PFSK-1 (cell line): ENCODE data around the gene PDIA2.

ENCODE experiments used
- POLR2AphosphoS5 ChIP-seq: IDR thresholded peaks from 2 replicates; pipeline ENCODE4 v1.6.1; 2012; ENCODE audit warnings: low read depth, mild to moderate bottlenecking, control low read depth, low read length, moderate library complexity
- SIN3A ChIP-seq: IDR thresholded peaks from 2 replicates; pipeline ENCODE4 v1.6.1; 2012; ENCODE audit warnings: mild to moderate bottlenecking, low read length, moderate library complexity, borderline replicate concordance; ENCODE audit not compliant: insufficient read depth
- TAF1 ChIP-seq: IDR thresholded peaks from 2 replicates; pipeline ENCODE4 v1.6.1; 2012; ENCODE audit warnings: low read length, control low read depth, borderline replicate concordance; ENCODE audit not compliant: insufficient read depth

GRCh38 chr16:243348-243747 lies 39.6 kb upstream of the PDIA2 start:
- TF ChIP-seq POLR2AphosphoS5 = no peak
- TF ChIP-seq TAF1 = no peak
- TF ChIP-seq SIN3A = no peak
